K562 (cell line): Measurements from ENCODE around the gene TMEM141. TPM values are rescaled to one million over a fixed set of nuclear protein-coding genes. Genes with fewer than 3 reads are reported as not detected.

ENCODE experiments used
- BCOR ChIP-seq: fragments of 450-650 bp; IDR thresholded peaks from 2 replicates; pipeline ENCODE4 v1.6.1; 2016
- BRCA1 ChIP-seq, 2 experiments: fragments of 450-650 bp in 1 of 2; sonication (generic) in 1 of 2; formaldehyde crosslinking in 1 of 2; IDR thresholded peaks; 2 replicates each; pipeline versions ENCODE4 v1.5.0 to v1.6.1; 2017 to 2020; ENCODE audit warnings: mild to moderate bottlenecking in 1 of 2, missing genetic modification reagents in 1 of 2
- ETS1 ChIP-seq: conservative IDR thresholded peaks from 2 replicates; pipeline ENCODE4 v1.6.1; 2011; ENCODE audit warnings: low read depth, mild to moderate bottlenecking, low read length; ENCODE audit not compliant: control insufficient read depth
- HNRNPH1 ChIP-seq: fragments of 200-400 bp; formaldehyde crosslinking; optimal IDR thresholded peaks from 2 replicates; pipeline ENCODE3; 2017; ENCODE audit warnings: low read depth, mild to moderate bottlenecking, low read length, moderate library complexity
- HNRNPL ChIP-seq: fragments of 200-400 bp; formaldehyde crosslinking; IDR thresholded peaks from 2 replicates; pipeline ENCODE4 v1.6.1; 2017; ENCODE audit warnings: low read depth, mild to moderate bottlenecking, low read length
- MCM2 ChIP-seq: fragments of 450-650 bp; IDR thresholded peaks from 2 replicates; pipeline ENCODE4 v1.6.1; 2017; ENCODE audit warnings: low read depth, mild to moderate bottlenecking
- MECOM ChIP-seq: fragments of 250-450 bp; sonication (Bioruptor Pico); IDR thresholded peaks from 2 replicates; pipeline ENCODE4 v1.8.0; 2022; ENCODE audit warnings: inconsistent platforms
- NFE2 ChIP-seq: IDR thresholded peaks from 2 replicates; pipeline ENCODE4 v1.6.1; 2014; ENCODE audit warnings: antibody characterized with exemption, low read depth
- RAD51 ChIP-seq: fragments of 450-650 bp; IDR thresholded peaks from 2 replicates; pipeline ENCODE4 v1.7.1; 2016; ENCODE audit warnings: low read depth, mild to moderate bottlenecking, borderline replicate concordance
- RBM15 ChIP-seq: fragments of 200-400 bp; formaldehyde crosslinking; IDR thresholded peaks from 2 replicates; pipeline ENCODE4 v1.6.1; 2018; ENCODE audit warnings: mild to moderate bottlenecking, low read length, moderate library complexity; ENCODE audit not compliant: insufficient read depth
- RNF219 ChIP-seq: fragments of 250-450 bp; sonication (Bioruptor Pico); IDR thresholded peaks from 2 replicates; pipeline ENCODE4 v1.5.0; 2022; ENCODE audit warnings: mild to moderate bottlenecking
- SIN3B ChIP-seq: fragments of 450-650 bp; IDR thresholded peaks from 2 replicates; pipeline ENCODE4 v1.6.1; 2017; ENCODE audit warnings: low read depth, mild to moderate bottlenecking, moderate library complexity
- SREBF2 ChIP-seq: sonication (generic); formaldehyde crosslinking; IDR thresholded peaks from 2 replicates; pipeline ENCODE4 v1.4.0; 2020; ENCODE audit warnings: mild to moderate bottlenecking, missing genetic modification reagents
- STAT5A ChIP-seq: IDR thresholded peaks from 2 replicates; pipeline ENCODE4 v1.6.1; 2012; ENCODE audit warnings: low read length, inconsistent platforms, borderline replicate concordance
- TRIM28 ChIP-seq: fragments of 450-650 bp; IDR thresholded peaks from 2 replicates; pipeline ENCODE4 v1.6.1; 2017
- XRCC5 ChIP-seq: fragments of 200-400 bp; formaldehyde crosslinking; IDR thresholded peaks from 2 replicates; pipeline ENCODE4 v1.6.1; 2017; ENCODE audit warnings: low read depth, mild to moderate bottlenecking, low read length
- ZBED1 ChIP-seq: IDR thresholded peaks from 2 replicates; pipeline ENCODE4 v1.6.1; 2014
- ZBTB49 ChIP-seq: sonication (generic); formaldehyde crosslinking; IDR thresholded peaks from 2 replicates; pipeline ENCODE4 v1.8.0; 2022; ENCODE audit warnings: missing genetic modification reagents, mild to moderate bottlenecking, borderline replicate concordance
- ZKSCAN1 ChIP-seq: fragments of 150-350 bp; IDR thresholded peaks from 2 replicates; pipeline ENCODE4 v1.6.1; 2016; ENCODE audit warnings: low read depth, low read length
- ZNF165 ChIP-seq: fragments of 250-450 bp; sonication (Bioruptor Pico); IDR thresholded peaks from 2 replicates; pipeline ENCODE4 v1.4.0; 2020; ENCODE audit warnings: borderline replicate concordance
- ZNF41 ChIP-seq: fragments of 250-450 bp; sonication (Bioruptor Pico); conservative IDR thresholded peaks from 2 replicates; pipeline ENCODE4 v1.4.0; 2020; ENCODE audit warnings: mild to moderate bottlenecking
- ZNF655 ChIP-seq: fragments of 250-450 bp; sonication (Bioruptor Pico); IDR thresholded peaks from 2 replicates; pipeline ENCODE4 v1.5.0; 2021
- polyA plus RNA-seq, 8 experiments: library from polyadenylated mRNA; depleted of rRNA in 4 of 8; stranded (reverse) in 5 of 8; unstranded in 3 of 8; fragments of >200 nt; fragmentation: Nextera tagmentation in 2 of 8; fragmentation: Illumina TruSeq in 1 of 8; extraction: Ambion mirVana in 2 of 8; extraction: Trizol in 1 of 8; gene quantifications; 2 replicates each; pipeline versions ENCODE4 v1.2.1 to v1.2.3, GENCODE V29; 2011 to 2014; ENCODE audit warnings: inconsistent platforms in 1 of 8, missing spikeins in 1 of 8
- total RNA-seq, 7 experiments: library from RNA; depleted of rRNA in 6 of 7; stranded (reverse); fragments of >200 nt in 6 of 7; fragmentation: Illumina TruSeq in 2 of 7; extraction: Trizol in 2 of 7; gene quantifications; 2 replicates each; pipeline versions ENCODE4 v1.2.1 to v1.2.3, GENCODE V29; 2011 to 2021; ENCODE audit warnings: low replicate concordance in 1 of 7

The TMEM141 gene
- total and polyA plus RNA-seq, 9 of the 15 experiments (the other 6 are each of a cell fraction or from before 2014, with no cell fraction given) = 21.5 to 123 (median 74.8) TPM

- no peak for TF ChIP-seq NFE2
- TF ChIP-seq BCOR = no peak
- TF ChIP-seq ZNF165 = no peak
- TF ChIP-seq RNF219 (CRISPR knock-in tag) = no peak
- TF ChIP-seq BRCA1 (IDR thresholded peaks at IDR 0.05) = no peak
- no peak for TF ChIP-seq BRCA1 (CRISPR knock-in tag; IDR thresholded peaks at IDR 0.05)
- TF ChIP-seq ZKSCAN1 = no peak
- no peak for TF ChIP-seq RBM15
- TF ChIP-seq MECOM (CRISPR knock-in tag) = no peak
- TF ChIP-seq ZNF41 (CRISPR knock-in tag) = no peak
- no peak for TF ChIP-seq ZBTB49
- TF ChIP-seq ZNF655 = no peak
- TF ChIP-seq ZBED1 = 0 out of 2 replicates have a peak, but pooled peaks have one; percentile 52
- TF ChIP-seq STAT5A = no peak
- peak; percentile 64; the same call in 1 of the 2 replicates for TF ChIP-seq SIN3B
- TF ChIP-seq HNRNPH1 = no peak
- TF ChIP-seq TRIM28 = no peak
- no peak for TF ChIP-seq RAD51
- TF ChIP-seq SREBF2 (CRISPR knock-in tag) = no peak
- TF ChIP-seq MCM2 = no peak
- TF ChIP-seq XRCC5 = peak; percentile 78; the same call in 1 of the 2 replicates
- no peak; the same call in 1 of the 2 replicates for TF ChIP-seq HNRNPL
- TF ChIP-seq ETS1 = 0 out of 2 replicates have a peak, but pooled peaks have one; percentile 51
Measured at GRCh38 chr9:136791516-136792276, 552 bp downstream of the TMEM141 start (continued).
